Activated naive CD4-positive, alpha-beta T cell treated with anti-CD3 and anti-CD28 coated beads, Interleukin-2, amount 10 ng/mL, durations not matched to agents 7 days and 5 days (primary cell): ENCODE results near the gene PIK3C3.
"Not testable (repeated sequence)": the region's sequence is repeated elsewhere in the genome, so short reads cannot be mapped to it uniquely, and the experiment has no call there.

ENCODE experiments used
- CTCF ChIA-PET: fragments of 350-600 bp; sonication (Branson Sonifier 250); formaldehyde crosslinking; loops from one replicate; lab custom pipeline; 2021; ENCODE audit warnings: antibody characterized with exemption; lab: Charles Lee
- DNase-seq: peaks from one replicate; pipeline ENCODE4 v3.0.0-alpha.2; 2020
- H3K27ac Mint-ChIP-seq: one replicate; pipeline ENCODE4 v1.8.0; 2021; ENCODE audit warnings: mild to moderate bottlenecking, moderate library complexity, mixed read lengths
- H3K27me3 Mint-ChIP-seq: one replicate; pipeline ENCODE4 v1.8.0; 2021; ENCODE audit warnings: mild to moderate bottlenecking, mixed read lengths
- H3K36me3 Mint-ChIP-seq: one replicate; pipeline ENCODE4 v1.8.0; 2021; ENCODE audit warnings: mixed read lengths
- H3K4me1 Mint-ChIP-seq: one replicate; pipeline ENCODE4 v1.8.0; 2021; ENCODE audit warnings: mixed read lengths
- H3K4me3 Mint-ChIP-seq: one replicate; pipeline ENCODE4 v1.8.0; 2021; ENCODE audit warnings: mild to moderate bottlenecking, moderate library complexity, mixed read lengths
- H3K9me3 Mint-ChIP-seq: one replicate; pipeline ENCODE4 v1.8.0; 2021; ENCODE audit warnings: mixed read lengths

PIK3C3 gene

DNA sequence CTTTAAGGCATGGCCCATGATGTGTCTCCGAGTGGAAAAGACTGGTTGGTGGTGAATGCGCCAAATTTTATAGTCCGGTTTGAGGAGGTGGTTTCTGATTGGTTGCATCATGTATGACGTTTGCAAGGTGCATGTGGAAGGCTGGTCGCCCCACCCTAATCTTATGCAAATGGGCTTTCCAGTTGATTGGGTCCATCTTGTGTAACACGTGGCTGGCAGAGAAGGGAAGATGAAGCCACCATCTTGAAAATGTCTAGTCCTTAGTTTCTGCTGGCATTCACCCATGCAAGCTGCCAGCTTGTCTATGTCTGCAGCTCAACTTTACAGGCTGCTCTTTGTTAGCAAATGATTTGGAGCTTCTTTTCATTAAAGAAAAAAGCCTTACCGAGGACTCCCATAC lies 132.2 kb downstream of the PIK3C3 start:
- H3K4me3 Mint-ChIP-seq, result no peak overlapping the region
- H3K27ac Mint-ChIP-seq, result no peak overlapping the region
- H3K9me3 Mint-ChIP-seq, result no peaks in the 10 kb centered on the region
- no peaks in the 10 kb centered on the region for H3K27me3 Mint-ChIP-seq
- DNase-seq, result no peak
- CTCF ChIA-PET, result no interaction called here
- peaks cover 32% of the 10 kb centered on the region for H3K36me3 Mint-ChIP-seq
- peaks cover 15% of the 10 kb centered on the region for H3K4me1 Mint-ChIP-seq

DNA sequence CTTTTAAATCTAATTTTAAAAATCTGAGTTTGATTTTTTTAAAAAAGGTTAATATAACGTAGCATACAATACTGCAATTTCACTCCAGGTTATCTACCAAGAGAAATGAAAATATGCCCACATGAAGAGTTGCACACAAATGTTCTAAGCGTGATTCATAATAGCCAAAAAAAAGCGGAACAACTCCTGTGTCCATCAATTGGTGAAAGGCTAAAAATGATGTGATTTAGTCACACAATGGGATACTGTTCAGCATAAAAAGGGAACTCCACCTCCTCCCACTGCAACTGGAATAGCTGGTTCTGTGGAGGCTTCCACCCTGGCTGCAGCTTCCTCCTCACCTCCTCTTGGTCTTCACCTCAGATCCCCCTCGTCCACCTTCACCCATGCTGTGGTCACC lies 132.8 kb downstream of the PIK3C3 start:
- H3K27me3 Mint-ChIP-seq, result no peaks in the 10 kb centered on the region
- DNase-seq, result no peak
- peaks cover 9% of the 10 kb centered on the region for H3K4me1 Mint-ChIP-seq
- H3K9me3 Mint-ChIP-seq, result no peaks in the 10 kb centered on the region
- no peak overlapping the region for H3K27ac Mint-ChIP-seq
- H3K4me3 Mint-ChIP-seq, result no peak overlapping the region
- CTCF ChIA-PET, result no interaction called here
- H3K36me3 Mint-ChIP-seq, result peaks cover 27% of the 10 kb centered on the region

- DNase-seq, result no peak
- Mint-ChIP-seq H3K27ac (no peak overlapping the region), H3K9me3 (no peaks in the 10 kb centered on the region), H3K4me3 (no peak overlapping the region), H3K36me3 (peaks cover 3% of the 10 kb centered on the region), H3K27me3 (peaks cover 4% of the 10 kb centered on the region), H3K4me1 (no peaks in the 10 kb centered on the region)
- CTCF ChIA-PET, result interaction anchor here (1.2 kb wide), 1 partner anchor 22 kb away, joined by 3 read pairs; no protein-coding TSS in a partner anchor
These were observed 137.8 kb downstream of the PIK3C3 start for GRCh38 chr18:42092848-42093247.

- no peak overlapping the region for H3K27ac Mint-ChIP-seq
- CTCF ChIA-PET, result no interaction called here
- H3K9me3 Mint-ChIP-seq, result no peaks in the 10 kb centered on the region
These were observed 139.8 kb downstream of the PIK3C3 start for GRCh38 chr18:42094875-42095274.

DNA sequence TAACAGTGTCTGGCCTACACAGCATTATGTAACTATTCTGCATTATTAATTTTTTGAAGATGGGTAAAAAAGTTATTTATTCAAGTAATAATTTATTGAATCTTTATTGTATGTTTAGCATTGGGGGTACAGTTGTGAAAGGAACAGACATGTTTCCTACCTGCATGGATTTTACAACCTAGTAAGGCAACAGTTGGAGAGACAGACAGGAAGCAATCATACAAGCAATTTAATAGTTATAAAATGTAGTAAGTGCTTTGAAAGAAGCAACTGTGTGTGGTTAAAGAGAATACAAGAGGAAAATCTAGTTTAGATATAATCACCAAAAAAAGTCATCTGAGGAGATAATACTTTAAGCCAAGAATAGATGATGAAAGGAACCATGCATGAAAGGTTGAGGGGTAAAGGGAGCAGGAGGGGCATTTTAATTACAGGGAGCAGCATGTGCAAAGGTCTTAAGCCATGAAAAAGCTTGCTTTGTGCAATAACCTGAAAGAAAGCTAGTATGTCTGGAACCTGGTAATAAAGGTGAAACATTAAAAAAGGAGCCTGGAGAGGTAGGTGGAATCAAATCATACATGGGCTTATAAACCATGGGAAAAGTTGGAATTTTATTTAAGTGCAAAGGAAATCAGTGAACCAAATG lies 140.8 kb downstream of the PIK3C3 start:
- Mint-ChIP-seq H3K9me3 (no peaks in the 10 kb centered on the region), H3K27ac (no peak overlapping the region), H3K27me3 (peaks cover 4% of the 10 kb centered on the region), H3K4me1 (peaks cover 1% of the 10 kb centered on the region), H3K4me3 (no peak overlapping the region), H3K36me3 (no peaks in the 10 kb centered on the region)
- DNase-seq, result no peak
- CTCF ChIA-PET, result interaction anchor here (2.0 kb wide), 1 partner anchor 18 kb away, joined by 5 read pairs; no protein-coding TSS in a partner anchor

More at GRCh38 chr18:42094875-42095274, 139.8 kb downstream of the PIK3C3 start:
- Mint-ChIP-seq H3K27me3 (peaks cover 4% of the 10 kb centered on the region), H3K4me1 (no peaks in the 10 kb centered on the region), H3K36me3 (no peaks in the 10 kb centered on the region), H3K4me3 (no peak overlapping the region)
- DNase-seq, result no peak

DNA sequence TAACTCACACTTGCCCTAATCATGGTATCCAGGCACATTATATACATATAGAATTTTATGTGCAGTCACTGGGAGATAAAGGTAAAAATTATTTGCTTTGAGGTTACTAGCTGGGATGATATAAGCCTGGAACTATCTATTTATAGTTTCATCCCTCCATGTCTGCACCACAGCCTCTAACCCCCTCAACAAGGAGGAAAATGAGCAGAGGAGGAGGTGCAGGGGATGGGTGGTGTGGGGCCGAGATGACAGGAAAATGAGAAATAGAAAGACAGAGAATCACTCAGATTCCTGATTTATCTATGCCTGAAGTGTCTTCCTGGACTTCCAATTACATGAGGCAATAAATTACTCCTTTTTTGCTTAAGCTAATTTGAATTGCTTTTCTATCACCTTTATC lies 145.2 kb downstream of the PIK3C3 start:
- Mint-ChIP-seq H3K4me3 (no peak overlapping the region), H3K36me3 (no peaks in the 10 kb centered on the region), H3K27ac (no peak overlapping the region), H3K4me1 (peaks cover 5% of the 10 kb centered on the region), H3K27me3 (peaks cover 4% of the 10 kb centered on the region), H3K9me3 (no peaks in the 10 kb centered on the region)
- no peak for DNase-seq
- CTCF ChIA-PET, result interaction anchor here (1.4 kb wide), 1 partner anchor 50 kb away, joined by 3 read pairs; no protein-coding TSS in a partner anchor

DNA sequence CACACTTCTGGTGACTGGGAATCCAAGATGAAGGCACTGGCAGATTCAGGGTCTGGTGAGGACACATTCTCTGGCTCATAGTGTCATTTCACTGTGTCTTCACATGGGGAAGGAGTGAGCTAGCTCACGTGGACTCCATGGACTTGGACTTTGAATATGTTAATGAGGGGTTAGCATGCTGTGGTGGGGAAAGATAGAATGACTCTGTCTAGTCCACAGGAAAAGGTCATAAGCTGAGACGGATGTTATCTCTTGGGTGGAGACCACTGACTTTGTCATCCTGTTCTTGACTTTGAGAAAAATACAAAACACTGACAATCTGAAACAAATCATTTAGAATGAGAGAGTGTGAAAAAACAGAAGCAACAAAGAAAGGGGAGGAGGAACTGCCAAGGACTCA lies 145.9 kb downstream of the PIK3C3 start:
- DNase-seq, result no peak
- CTCF ChIA-PET, result interaction anchor here (1.0 to 1.7 kb wide), 3 partner anchors 13 to 51 kb away, joined by 3 to 5 read pairs (median 4); no protein-coding TSS in a partner anchor
- Mint-ChIP-seq H3K9me3 (no peaks in the 10 kb centered on the region), H3K27me3 (peaks cover 4% of the 10 kb centered on the region), H3K4me3 (no peak overlapping the region), H3K27ac (no peak overlapping the region), H3K4me1 (peaks cover 5% of the 10 kb centered on the region), H3K36me3 (no peaks in the 10 kb centered on the region)

DNA sequence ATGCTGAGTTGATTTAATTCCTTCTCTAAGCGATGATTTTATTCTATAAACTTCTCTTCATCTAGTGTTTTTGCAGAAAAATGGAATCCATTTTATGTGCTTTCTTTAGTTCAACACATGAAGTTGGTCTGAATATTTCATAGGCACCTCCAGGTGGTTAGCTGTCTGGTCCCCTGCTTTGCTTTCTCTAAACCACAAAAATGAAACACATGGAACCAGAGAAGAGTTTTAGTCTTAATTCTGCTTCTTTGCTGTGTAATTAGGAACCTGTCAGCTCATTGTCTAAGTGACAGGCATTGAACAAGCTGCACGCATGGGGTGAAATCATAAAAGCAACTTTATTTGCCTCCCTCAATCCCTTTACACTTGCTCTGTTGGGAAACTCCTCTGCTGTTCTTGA lies 150.4 kb downstream of the PIK3C3 start:
- Mint-ChIP-seq H3K9me3 (no peaks in the 10 kb centered on the region), H3K4me1 (peaks cover 5% of the 10 kb centered on the region), H3K27ac (no peak overlapping the region), H3K27me3 (no peaks in the 10 kb centered on the region), H3K36me3 (no peaks in the 10 kb centered on the region), H3K4me3 (no peak overlapping the region)
- no peak for DNase-seq
- CTCF ChIA-PET, result interaction anchor here (2.6 kb wide), 1 partner anchor 9 kb away, joined by 12 read pairs; no protein-coding TSS in a partner anchor

GRCh38 chr18:42106784-42107183 lies 151.8 kb downstream of the PIK3C3 start:
- Mint-ChIP-seq H3K4me1 (no peaks in the 10 kb centered on the region), H3K36me3 (no peaks in the 10 kb centered on the region), H3K27me3 (no peaks in the 10 kb centered on the region), H3K9me3 (no peaks in the 10 kb centered on the region), H3K4me3 (no peak overlapping the region), H3K27ac (no peak overlapping the region)
- no peak for DNase-seq
- CTCF ChIA-PET, result interaction anchor here (0.8 kb wide), 1 partner anchor 192 kb away, joined by 3 read pairs; no protein-coding TSS in a partner anchor

GRCh38 chr18:42107287-42107686 lies 152.3 kb downstream of the PIK3C3 start:
- Mint-ChIP-seq H3K27ac (no peak overlapping the region), H3K27me3 (no peaks in the 10 kb centered on the region), H3K4me3 (no peak overlapping the region), H3K4me1 (no peaks in the 10 kb centered on the region), H3K36me3 (no peaks in the 10 kb centered on the region), H3K9me3 (no peaks in the 10 kb centered on the region)
- no peak for DNase-seq
- CTCF ChIA-PET, result interaction anchor here (0.8 kb wide), 1 partner anchor 192 kb away, joined by 3 read pairs; no protein-coding TSS in a partner anchor

- no peaks in the 10 kb centered on the region for H3K27me3 Mint-ChIP-seq
- no peak for DNase-seq
- no peak overlapping the region for H3K4me3 Mint-ChIP-seq
- no peaks in the 10 kb centered on the region for H3K36me3 Mint-ChIP-seq
- H3K4me1 Mint-ChIP-seq, result peaks cover 2% of the 10 kb centered on the region
- H3K27ac Mint-ChIP-seq, result no peak overlapping the region
- H3K9me3 Mint-ChIP-seq, result no peaks in the 10 kb centered on the region
- CTCF ChIA-PET, result no interaction called here
These were observed 152.8 kb downstream of the PIK3C3 start for GRCh38 chr18:42107691-42108450.

GRCh38 chr18:42112147-42112546 lies 157.1 kb downstream of the PIK3C3 start:
- not testable (repeated sequence) for H3K4me3 Mint-ChIP-seq, H3K27me3 Mint-ChIP-seq, DNase-seq, H3K9me3 Mint-ChIP-seq, H3K4me1 Mint-ChIP-seq, H3K36me3 Mint-ChIP-seq, H3K27ac Mint-ChIP-seq
- CTCF ChIA-PET, result interaction anchor here (1.1 to 3.3 kb wide), 4 partner anchors 59 to 1476 kb away, joined by 3 to 29 read pairs (median 16); no protein-coding TSS in a partner anchor

GRCh38 chr18:42112657-42113420 lies 157.8 kb downstream of the PIK3C3 start:
- Mint-ChIP-seq H3K4me1 (peaks cover 10% of the 10 kb centered on the region), H3K27ac (no peak overlapping the region), H3K36me3 (no peaks in the 10 kb centered on the region), H3K9me3 (no peaks in the 10 kb centered on the region), H3K27me3 (no peaks in the 10 kb centered on the region), H3K4me3 (no peak overlapping the region)
- CTCF ChIA-PET, result interaction anchor here (1.1 to 3.3 kb wide), 7 partner anchors 13 to 1475 kb away, joined by 3 to 29 read pairs (median 12); no protein-coding TSS in a partner anchor
- no peak for DNase-seq
